Type B pancreatic cell (in vitro differentiated cells): Measurements from ENCODE around the gene PRDM7. TPM values are rescaled to one million over a fixed set of nuclear protein-coding genes. Genes with fewer than 3 reads are reported as not detected.
"Not testable (repeated sequence)": the region's sequence is repeated elsewhere in the genome, so short reads cannot be mapped to it uniquely, and the experiment has no call there.

Experiments
- DNase-seq: peaks from one replicate; pipeline ENCODE4 v3.0.0; 2021; ENCODE audit warnings: mixed read lengths; ENCODE audit not compliant: unreplicated experiment; ENCODE audit errors: extremely low spot score
- H3K27ac Mint-ChIP-seq: 2 replicates; pipeline ENCODE4 v1.8.0; 2021; ENCODE audit warnings: mild to moderate bottlenecking, mixed read lengths
- H3K27me3 Mint-ChIP-seq: 2 replicates; pipeline ENCODE4 v1.8.0; 2021; ENCODE audit warnings: mixed read lengths
- H3K36me3 Mint-ChIP-seq: 2 replicates; pipeline ENCODE4 v1.8.0; 2021; ENCODE audit warnings: mixed read lengths
- H3K4me1 Mint-ChIP-seq: one replicate; pipeline ENCODE4 v1.8.0; 2021; ENCODE audit warnings: mixed read lengths; ENCODE audit not compliant: unreplicated experiment
- H3K4me3 Mint-ChIP-seq: 2 replicates; pipeline ENCODE4 v1.8.0; 2021; ENCODE audit warnings: mild to moderate bottlenecking, mixed read lengths
- H3K9me3 Mint-ChIP-seq: 2 replicates; pipeline ENCODE4 v1.8.0; 2021; ENCODE audit warnings: mixed read lengths
- total RNA-seq: library from RNA; stranded (reverse); gene quantifications from 2 replicates; pipeline ENCODE4 v1.2.1, GENCODE V29; 2021; ENCODE audit warnings: low replicate concordance
- TF ChIP-seq, protein P1 (sequence below): fragments of 200-600 bp; sonication (generic); conservative IDR thresholded peaks from 2 replicates; pipeline ENCODE4 v1.5.0; 2021; ENCODE audit warnings: antibody characterized with exemption, mild to moderate bottlenecking

Gene PRDM7
- total RNA-seq, 1 donor from 2014 or later = not detected

GRCh38 chr16:90094791-90095190, 17.7 kb upstream of the PRDM7 start:
- not testable (repeated sequence) for H3K9me3 Mint-ChIP-seq, H3K36me3 Mint-ChIP-seq, H3K4me3 Mint-ChIP-seq, H3K27ac Mint-ChIP-seq, DNase-seq, H3K27me3 Mint-ChIP-seq, H3K4me1 Mint-ChIP-seq

DNA sequence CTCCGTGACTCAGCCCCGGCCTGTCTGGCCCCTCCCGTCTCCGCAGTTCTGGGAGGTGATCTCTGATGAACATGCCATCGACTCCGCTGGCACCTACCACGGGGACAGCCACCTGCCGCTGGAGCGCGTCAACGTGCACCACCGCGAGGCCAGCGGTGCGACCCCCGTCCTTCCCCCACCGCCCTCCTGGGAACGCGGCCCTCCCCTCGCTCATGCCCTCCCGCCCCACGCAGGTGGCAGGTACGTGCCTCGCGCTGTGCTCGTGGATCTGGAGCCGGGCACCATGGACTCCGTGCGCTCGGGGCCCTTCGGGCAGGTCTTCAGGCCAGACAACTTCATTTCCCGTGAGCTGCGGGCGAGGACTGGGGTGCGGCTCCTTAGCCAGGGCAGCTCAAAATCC, 17.2 kb upstream of the PRDM7 start:
- H3K4me3 Mint-ChIP-seq, H3K36me3 Mint-ChIP-seq, H3K9me3 Mint-ChIP-seq, H3K4me1 Mint-ChIP-seq, H3K27me3 Mint-ChIP-seq, H3K27ac Mint-ChIP-seq, DNase-seq: not testable (repeated sequence)

- not testable (repeated sequence) for H3K4me1 Mint-ChIP-seq, H3K9me3 Mint-ChIP-seq, H3K4me3 Mint-ChIP-seq, H3K27ac Mint-ChIP-seq, DNase-seq, H3K36me3 Mint-ChIP-seq
- peaks cover 10% of the 10 kb centered on the region for H3K27me3 Mint-ChIP-seq
Measured at GRCh38 chr16:90093799-90094198, 16.7 kb upstream of the PRDM7 start.

GRCh38 chr16:90092781-90093180, 15.7 kb upstream of the PRDM7 start:
- H3K9me3 Mint-ChIP-seq, DNase-seq, H3K36me3 Mint-ChIP-seq, H3K4me3 Mint-ChIP-seq, H3K4me1 Mint-ChIP-seq, H3K27ac Mint-ChIP-seq: not testable (repeated sequence)
- H3K27me3 Mint-ChIP-seq = peaks cover 17% of the 10 kb centered on the region

DNA sequence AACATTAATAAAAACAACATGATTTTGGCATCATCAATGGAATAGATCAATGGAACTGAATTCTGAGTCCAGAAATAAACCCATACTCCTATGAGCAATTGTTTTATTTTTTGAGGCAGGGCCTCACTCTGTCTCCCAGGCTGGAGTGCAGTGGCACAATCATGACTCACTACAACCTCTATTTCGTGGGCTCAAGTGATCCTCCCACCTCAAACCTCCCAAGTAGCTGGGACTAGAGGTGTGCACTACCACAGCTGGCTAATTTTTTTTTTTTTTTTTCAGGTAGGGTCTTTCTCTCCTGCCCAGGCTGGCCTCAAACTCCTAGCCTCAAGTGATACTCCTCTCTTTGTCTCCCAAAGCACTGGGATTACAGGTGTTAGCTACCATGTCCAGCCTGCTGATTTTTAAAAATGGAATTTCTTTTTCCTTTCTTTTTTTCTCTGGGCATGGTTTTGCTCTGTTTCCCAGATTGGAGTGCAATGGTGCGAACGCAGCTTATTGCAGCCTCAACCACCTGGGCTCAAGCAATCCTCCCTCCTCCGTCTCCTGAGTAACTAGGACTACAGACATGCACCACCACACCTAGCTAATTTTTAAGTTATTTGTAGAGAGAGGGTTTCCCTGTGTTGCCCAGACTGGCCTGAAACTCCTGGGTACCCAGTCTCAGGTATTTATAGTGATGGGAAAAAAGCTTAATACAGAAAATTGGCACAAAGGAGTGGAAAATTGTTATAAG, 7.3 kb upstream of the PRDM7 start:
- H3K4me3 Mint-ChIP-seq = no peak overlapping the region
- no peaks in the 10 kb centered on the region for H3K36me3 Mint-ChIP-seq
- no peak for DNase-seq
- peaks cover 27% of the 10 kb centered on the region for H3K27me3 Mint-ChIP-seq
- H3K9me3 Mint-ChIP-seq = no peaks in the 10 kb centered on the region
- H3K27ac Mint-ChIP-seq = no peak overlapping the region
- TF ChIP-seq, protein P1, sequence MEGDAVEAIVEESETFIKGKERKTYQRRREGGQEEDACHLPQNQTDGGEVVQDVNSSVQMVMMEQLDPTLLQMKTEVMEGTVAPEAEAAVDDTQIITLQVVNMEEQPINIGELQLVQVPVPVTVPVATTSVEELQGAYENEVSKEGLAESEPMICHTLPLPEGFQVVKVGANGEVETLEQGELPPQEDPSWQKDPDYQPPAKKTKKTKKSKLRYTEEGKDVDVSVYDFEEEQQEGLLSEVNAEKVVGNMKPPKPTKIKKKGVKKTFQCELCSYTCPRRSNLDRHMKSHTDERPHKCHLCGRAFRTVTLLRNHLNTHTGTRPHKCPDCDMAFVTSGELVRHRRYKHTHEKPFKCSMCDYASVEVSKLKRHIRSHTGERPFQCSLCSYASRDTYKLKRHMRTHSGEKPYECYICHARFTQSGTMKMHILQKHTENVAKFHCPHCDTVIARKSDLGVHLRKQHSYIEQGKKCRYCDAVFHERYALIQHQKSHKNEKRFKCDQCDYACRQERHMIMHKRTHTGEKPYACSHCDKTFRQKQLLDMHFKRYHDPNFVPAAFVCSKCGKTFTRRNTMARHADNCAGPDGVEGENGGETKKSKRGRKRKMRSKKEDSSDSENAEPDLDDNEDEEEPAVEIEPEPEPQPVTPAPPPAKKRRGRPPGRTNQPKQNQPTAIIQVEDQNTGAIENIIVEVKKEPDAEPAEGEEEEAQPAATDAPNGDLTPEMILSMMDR = no peak
- H3K4me1 Mint-ChIP-seq = peaks cover 6% of the 10 kb centered on the region

DNA sequence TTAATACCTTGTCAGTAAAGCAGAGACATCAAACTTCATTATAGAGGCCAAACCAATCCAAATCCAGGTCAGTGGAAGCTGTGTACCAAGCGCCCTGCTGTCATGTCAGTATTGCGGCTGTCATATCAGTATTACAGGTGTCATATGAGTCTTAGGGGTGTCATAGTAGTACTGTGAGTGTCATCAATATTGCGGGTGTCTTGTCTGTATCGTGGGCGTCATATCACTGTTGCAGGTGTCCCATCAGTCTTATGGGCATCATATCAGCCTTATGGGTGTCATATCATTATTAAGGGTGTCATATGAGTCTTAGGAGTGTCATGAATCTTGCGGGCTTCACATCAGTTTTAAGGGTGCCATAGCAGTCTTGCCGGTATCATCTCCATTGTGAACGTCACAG, 6.0 kb upstream of the PRDM7 start:
- Mint-ChIP-seq H3K9me3 (no peaks in the 10 kb centered on the region), H3K4me1 (peaks cover 6% of the 10 kb centered on the region), H3K4me3 (peak overlapping the region; percentile 88), H3K27me3 (peaks cover 33% of the 10 kb centered on the region), H3K27ac (no peak overlapping the region), H3K36me3 (no peaks in the 10 kb centered on the region)
- TF ChIP-seq, protein P1 = no peak
- no peak for DNase-seq

GRCh38 chr16:90081606-90081970, 4.5 kb upstream of the PRDM7 start:
- Mint-ChIP-seq H3K27ac (peak overlapping the region; percentile 87), H3K27me3 (peaks cover 42% of the 10 kb centered on the region), H3K4me1 (peaks cover 11% of the 10 kb centered on the region), H3K9me3 (no peaks in the 10 kb centered on the region), H3K4me3 (peak overlapping the region; percentile 88), H3K36me3 (no peaks in the 10 kb centered on the region)
- no peak for DNase-seq
- TF ChIP-seq, protein P1 = no peak

GRCh38 chr16:90078579-90078895, 1.4 kb upstream of the PRDM7 start:
- peaks cover 53% of the 10 kb centered on the region for H3K27me3 Mint-ChIP-seq
- H3K36me3 Mint-ChIP-seq = no peaks in the 10 kb centered on the region
- H3K4me3 Mint-ChIP-seq = no peak overlapping the region
- no peaks in the 10 kb centered on the region for H3K9me3 Mint-ChIP-seq
- peaks cover 11% of the 10 kb centered on the region for H3K4me1 Mint-ChIP-seq
- no peak overlapping the region for H3K27ac Mint-ChIP-seq
- no peak for DNase-seq
- TF ChIP-seq, protein P1 = no peak
